Endothelial cell of umbilical vein (primary cell): Measurements from ENCODE around the gene THUMPD2. TPM values are rescaled to one million over a fixed set of nuclear protein-coding genes. Genes with fewer than 3 reads are reported as not detected.

Source experiments
- BruUV-seq: library from RNA; stranded (reverse); fragments of 400-500 nt; replicated peaks from 2 replicates; lab custom pipeline; 2021; lab: Mats Ljungman, UMichigan
- CTCF ChIA-PET: fragments of 300-600, 350-600 bp; sonication (Branson Sonifier 250); formaldehyde crosslinking; loops from one replicate; lab custom pipeline; 2021; ENCODE audit warnings: antibody characterized with exemption, inconsistent platforms; lab: Charles Lee
- POLR2A ChIA-PET: fragments of 300-600, 350-600 bp; sonication (Branson Sonifier 250); formaldehyde crosslinking; loops from one replicate; lab custom pipeline; 2021; ENCODE audit warnings: antibody characterized with exemption, inconsistent platforms; lab: Charles Lee
- DNase-seq: peaks from one replicate; pipeline ENCODE4 v3.0.0-alpha.2; 2011; ENCODE audit warnings: low read depth, low spot score
- FAIRE-seq: peaks from 2 replicates; lab custom pipeline; 2011; peaks lifted over from hg19 to GRCh38; lab: Jason Lieb, UNC
- H2AFZ ChIP-seq: 2 replicates; pipeline ENCODE4 v1.6.0; 2012; ENCODE audit warnings: low read depth, low read length, control low read depth, inconsistent platforms
- H3K27ac ChIP-seq: 2 replicates; pipeline ENCODE4 v1.5.1; 2011; ENCODE audit warnings: low read depth, mild to moderate bottlenecking, control low read depth, low read length, moderate library complexity; ENCODE audit not compliant: insufficient read depth
- H3K27me3 ChIP-seq, 2 experiments: 2 replicates each; pipeline versions ENCODE4 v1.6.0 to v1.6.1; 2011; ENCODE audit warnings: low read length in 2 of 2, mixed read lengths in 1 of 2; ENCODE audit not compliant: control insufficient read depth in 2 of 2, insufficient read depth in 2 of 2
- H3K36me3 ChIP-seq, 2 experiments: 2 replicates in 1 of 2; 3 replicates in 1 of 2; pipeline ENCODE4 v1.5.1; 2011; ENCODE audit warnings: low read length in 2 of 2, mild to moderate bottlenecking in 1 of 2, moderate library complexity in 1 of 2; ENCODE audit not compliant: control insufficient read depth in 2 of 2, insufficient read depth in 2 of 2; ENCODE audit errors: extremely low read depth in 1 of 2
- H3K4me1 ChIP-seq: 3 replicates; pipeline ENCODE4 v1.5.1; 2011; ENCODE audit warnings: mild to moderate bottlenecking, low read length; ENCODE audit not compliant: control insufficient read depth, insufficient read depth; ENCODE audit errors: extremely low read depth
- H3K4me2 ChIP-seq: 2 replicates; pipeline ENCODE4 v1.6.1; 2011; ENCODE audit warnings: low read length, control low read depth, mixed read lengths; ENCODE audit not compliant: insufficient read depth
- H3K4me3 ChIP-seq, 3 experiments: fragments of 200-600 bp in 1 of 3; sonication (generic), shearing (Covaris generic) in 1 of 3; replicated peaks in 1 of 3; 2 replicates each; pipeline ENCODE4 v1.5.1; 2011 to 2016; ENCODE audit warnings: control low read depth in 3 of 3, low read length in 3 of 3, mild to moderate bottlenecking in 2 of 3, inconsistent platforms in 1 of 3, low read depth in 1 of 3, moderate library complexity in 1 of 3; ENCODE audit not compliant: insufficient read depth in 1 of 3
- H3K79me2 ChIP-seq: 2 replicates; pipeline ENCODE4 v1.6.0; 2012; ENCODE audit warnings: low read length, inconsistent platforms; ENCODE audit not compliant: control insufficient read depth, insufficient read depth
- H3K9ac ChIP-seq: replicated peaks from 2 replicates; pipeline ENCODE3; 2011; ENCODE audit warnings: low read length, control low read depth; ENCODE audit not compliant: insufficient read depth; ENCODE audit errors: extremely low read depth
- H3K9me1 ChIP-seq: replicated peaks from 3 replicates; pipeline ENCODE4 v1.6.0; 2011; ENCODE audit warnings: mild to moderate bottlenecking, low read length; ENCODE audit not compliant: control insufficient read depth, insufficient read depth; ENCODE audit errors: extremely low read depth
- H3K9me3 ChIP-seq: replicated peaks from 2 replicates; pipeline ENCODE4 v1.5.1; 2012; ENCODE audit warnings: low read length, inconsistent platforms; ENCODE audit not compliant: control insufficient read depth, insufficient read depth
- H4K20me1 ChIP-seq: replicated peaks from 2 replicates; pipeline ENCODE3; 2011; ENCODE audit warnings: mild to moderate bottlenecking, low read length; ENCODE audit not compliant: control insufficient read depth, insufficient read depth; ENCODE audit errors: extremely low read depth
- EZH2 ChIP-seq: IDR thresholded peaks from 2 replicates; pipeline ENCODE4 v1.6.1; 2012; ENCODE audit warnings: borderline replicate concordance, low read depth, mild to moderate bottlenecking, moderate library complexity, low read length, inconsistent platforms; ENCODE audit not compliant: severe bottlenecking
- FOS ChIP-seq: IDR thresholded peaks from 2 replicates; pipeline ENCODE4 v1.6.1; 2011; ENCODE audit warnings: mild to moderate bottlenecking, low read length, moderate library complexity, borderline replicate concordance; ENCODE audit not compliant: insufficient read depth
- GATA2 ChIP-seq: IDR thresholded peaks from 2 replicates; pipeline ENCODE4 v1.7.0; 2011; ENCODE audit warnings: low read depth, mild to moderate bottlenecking, moderate library complexity, mixed read lengths, low read length; ENCODE audit not compliant: insufficient read length, insufficient read depth
- JUN ChIP-seq: IDR thresholded peaks from 2 replicates; pipeline ENCODE4 v1.6.1; 2011; ENCODE audit warnings: borderline replicate concordance, low read depth; ENCODE audit not compliant: insufficient read length, insufficient read depth
- MAX ChIP-seq: IDR thresholded peaks from 2 replicates; pipeline ENCODE4 v1.6.1; 2011; ENCODE audit not compliant: insufficient read depth, insufficient read length
- MYC ChIP-seq: IDR thresholded peaks from one replicate; pipeline ENCODE4 v1.6.1; 2011; ENCODE audit warnings: mild to moderate bottlenecking, low read depth, low read length
- POLR2A ChIP-seq: IDR thresholded peaks from 2 replicates; pipeline ENCODE4 v1.6.1; 2012; ENCODE audit warnings: low read depth, mild to moderate bottlenecking, control low read depth, low read length
- POLR2AphosphoS5 ChIP-seq: IDR thresholded peaks from 2 replicates; pipeline ENCODE4 v1.6.1; 2012; ENCODE audit warnings: low read depth, mild to moderate bottlenecking, control low read depth, low read length, moderate library complexity; ENCODE audit not compliant: insufficient read depth
- dilution Hi-C: fragments of 300-500 bp; cut with MboI; formaldehyde crosslinking; loops from one replicate; pipeline ENCODE4 v1.15.0; 2019; ENCODE audit warnings: low sequenced_read_pairs; ENCODE audit not compliant: extremely low pct_ligation_motif_present
- intact Hi-C: fragments of 100-400 bp; cut with micrococcal nuclease; formaldehyde crosslinking; loops from one replicate; pipeline ENCODE4 v1.10.0; 2022
- polyA plus RNA-seq, 4 experiments: library from polyadenylated mRNA; depleted of rRNA in 3 of 4; stranded (reverse) in 3 of 4; unstranded in 1 of 4; fragments of >200 nt; gene quantifications; 2 replicates each; pipeline versions ENCODE4 v1.2.1 to v1.2.3, GENCODE V29; 2011 to 2012; ENCODE audit warnings: missing spikeins in 1 of 4
- total RNA-seq: library from RNA; stranded (reverse); gene quantifications from 2 replicates; pipeline ENCODE4 v1.2.3, GENCODE V29; 2021
- TF ChIP-seq, protein P1 (sequence below), 2 donors: IDR thresholded peaks; 1 replicate in 1 of 2; 2 replicates in 1 of 2; pipeline ENCODE4 v1.5.1; 2011; ENCODE audit warnings: low read length in 2 of 2, mild to moderate bottlenecking in 2 of 2, moderate library complexity in 2 of 2, control low read depth in 1 of 2, inconsistent platforms in 1 of 2, low read depth in 1 of 2; ENCODE audit not compliant: insufficient read depth in 1 of 2; ENCODE audit errors: extremely low read depth in 1 of 2

Gene THUMPD2
- total and polyA plus RNA-seq, 2 donors (not counting 3 experiments of a cell fraction or from before 2014, with no cell fraction given), result 4.3 to 8.2 TPM

- H2AFZ ChIP-seq, result no peak overlapping the region
- no TSS peak for BruUV-seq
- ChIA-PET POLR2A (no interaction called here), CTCF (interaction anchor here (5.0 kb wide), 1 partner anchor 11 kb away, joined by 44 read pairs; no protein-coding TSS in a partner anchor)
- no peak overlapping the region for H3K27ac ChIP-seq
- TF ChIP-seq, protein P1, sequence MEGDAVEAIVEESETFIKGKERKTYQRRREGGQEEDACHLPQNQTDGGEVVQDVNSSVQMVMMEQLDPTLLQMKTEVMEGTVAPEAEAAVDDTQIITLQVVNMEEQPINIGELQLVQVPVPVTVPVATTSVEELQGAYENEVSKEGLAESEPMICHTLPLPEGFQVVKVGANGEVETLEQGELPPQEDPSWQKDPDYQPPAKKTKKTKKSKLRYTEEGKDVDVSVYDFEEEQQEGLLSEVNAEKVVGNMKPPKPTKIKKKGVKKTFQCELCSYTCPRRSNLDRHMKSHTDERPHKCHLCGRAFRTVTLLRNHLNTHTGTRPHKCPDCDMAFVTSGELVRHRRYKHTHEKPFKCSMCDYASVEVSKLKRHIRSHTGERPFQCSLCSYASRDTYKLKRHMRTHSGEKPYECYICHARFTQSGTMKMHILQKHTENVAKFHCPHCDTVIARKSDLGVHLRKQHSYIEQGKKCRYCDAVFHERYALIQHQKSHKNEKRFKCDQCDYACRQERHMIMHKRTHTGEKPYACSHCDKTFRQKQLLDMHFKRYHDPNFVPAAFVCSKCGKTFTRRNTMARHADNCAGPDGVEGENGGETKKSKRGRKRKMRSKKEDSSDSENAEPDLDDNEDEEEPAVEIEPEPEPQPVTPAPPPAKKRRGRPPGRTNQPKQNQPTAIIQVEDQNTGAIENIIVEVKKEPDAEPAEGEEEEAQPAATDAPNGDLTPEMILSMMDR (IDR thresholded peaks at IDR 0.05; ENCODE audit: extremely low read depth in 1 of 2, insufficient read depth in 1 of 2, low read depth in 1 of 2, low read length in 2 of 2), result no peak
- no peak for TF ChIP-seq POLR2A
- H3K36me3 ChIP-seq, result no peaks in the 10 kb centered on the region
- no peaks in the 10 kb centered on the region for H4K20me1 ChIP-seq
- H3K4me3 ChIP-seq, result no peak overlapping the region
- H3K9ac ChIP-seq, result no peak overlapping the region
- dilution Hi-C loops, result no loop called here
- no peaks in the 10 kb centered on the region for H3K4me1 ChIP-seq
- no peaks in the 10 kb centered on the region for H3K9me1 ChIP-seq
- no peak for DNase-seq
- FAIRE-seq, result no peak
- intact Hi-C loops, result no loop called here
- H3K4me2 ChIP-seq, result no peak overlapping the region
- H3K9me3 ChIP-seq, result no peaks in the 10 kb centered on the region
- peaks cover 8 to 12% of the 10 kb centered on the region in 2 experiments for H3K27me3 ChIP-seq
- H3K79me2 ChIP-seq, result no peaks in the 10 kb centered on the region
Observed at GRCh38 chr2:39719317-39719716, 59.7 kb downstream of the THUMPD2 start.

- FAIRE-seq (no peak), DNase-seq (no peak)
- no peaks in the 10 kb centered on the region for H4K20me1 ChIP-seq
- no TSS peak for BruUV-seq
- H3K4me3 ChIP-seq, result no peak overlapping the region
- H2AFZ ChIP-seq, result no peak overlapping the region
- no peaks in the 10 kb centered on the region for H3K4me1 ChIP-seq
- no peaks in the 10 kb centered on the region for H3K9me3 ChIP-seq
- no peaks in the 10 kb centered on the region for H3K36me3 ChIP-seq
- no peak overlapping the region for H3K9ac ChIP-seq
- no peak for TF ChIP-seq POLR2A
- no peak for TF ChIP-seq GATA2
- TF ChIP-seq MAX, result no peak
- no peak for TF ChIP-seq MYC
- no peak for TF ChIP-seq JUN
- TF ChIP-seq POLR2AphosphoS5, result no peak
- TF ChIP-seq EZH2, result no peak
- TF ChIP-seq, protein P1 (IDR thresholded peaks at IDR 0.05; ENCODE audit: extremely low read depth in 1 of 2, insufficient read depth in 1 of 2, low read depth in 1 of 2, low read length in 2 of 2), result no peak
- TF ChIP-seq FOS, result no peak
- H3K79me2 ChIP-seq, result no peaks in the 10 kb centered on the region
- intact Hi-C loops (no loop called here), dilution Hi-C loops (no loop called here)
- ChIA-PET POLR2A (no interaction called here), CTCF (interaction anchor here (0.5 to 5.0 kb wide), 3 partner anchors 9 to 228 kb away, joined by 4 to 44 read pairs (median 4); no protein-coding TSS in a partner anchor)
- H3K27me3 ChIP-seq, result peaks cover 8 to 12% of the 10 kb centered on the region in 2 experiments
- H3K9me1 ChIP-seq, result no peaks in the 10 kb centered on the region
- H3K27ac ChIP-seq, result no peak overlapping the region
- H3K4me2 ChIP-seq, result no peak overlapping the region
Observed at GRCh38 chr2:39718483-39718882, 60.6 kb downstream of the THUMPD2 start.
